Measurements from ENCODE around the gene ZYX. TPM values are rescaled to one million over a fixed set of nuclear protein-coding genes. Genes with fewer than 3 reads are reported as not detected.
"Not testable (repeated sequence)": the region's sequence is repeated elsewhere in the genome, so short reads cannot be mapped to it uniquely, and the experiment has no call there.

Gene ZYX
- total RNA-seq, 6 donors from 2014 or later, result 44.6 to 345 (median 222) TPM

DNA sequence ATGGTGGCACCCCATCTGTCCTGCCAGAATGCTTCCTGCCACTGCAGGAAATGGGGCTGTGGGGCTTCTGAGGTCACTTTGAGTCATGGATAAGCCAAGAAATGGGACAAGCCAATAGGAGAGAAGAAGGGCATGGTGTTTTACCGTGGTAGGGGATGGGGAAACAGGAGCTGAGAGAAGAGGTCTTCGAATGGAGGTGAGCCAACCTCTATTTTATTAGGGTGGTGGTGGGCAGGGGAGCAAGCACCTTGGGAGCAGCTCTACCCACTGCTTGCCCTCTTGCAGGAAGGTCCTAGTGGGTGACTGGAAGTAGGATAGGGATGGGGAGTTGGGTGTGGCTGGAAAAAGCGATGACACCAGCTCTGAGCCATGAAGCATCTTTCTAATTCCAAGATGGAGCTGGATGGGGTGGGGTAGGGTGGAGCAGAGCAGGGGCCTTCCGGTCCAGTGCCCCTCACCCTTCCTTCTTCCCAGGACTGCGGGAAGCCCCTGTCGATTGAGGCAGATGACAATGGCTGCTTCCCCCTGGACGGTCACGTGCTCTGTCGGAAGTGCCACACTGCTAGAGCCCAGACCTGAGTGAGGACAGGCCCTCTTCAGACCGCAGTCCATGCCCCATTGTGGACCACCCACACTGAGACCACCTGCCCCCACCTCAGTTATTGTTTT, 9.1 kb downstream of the ZYX start:
- TF ChIP-seq, protein P1, sequence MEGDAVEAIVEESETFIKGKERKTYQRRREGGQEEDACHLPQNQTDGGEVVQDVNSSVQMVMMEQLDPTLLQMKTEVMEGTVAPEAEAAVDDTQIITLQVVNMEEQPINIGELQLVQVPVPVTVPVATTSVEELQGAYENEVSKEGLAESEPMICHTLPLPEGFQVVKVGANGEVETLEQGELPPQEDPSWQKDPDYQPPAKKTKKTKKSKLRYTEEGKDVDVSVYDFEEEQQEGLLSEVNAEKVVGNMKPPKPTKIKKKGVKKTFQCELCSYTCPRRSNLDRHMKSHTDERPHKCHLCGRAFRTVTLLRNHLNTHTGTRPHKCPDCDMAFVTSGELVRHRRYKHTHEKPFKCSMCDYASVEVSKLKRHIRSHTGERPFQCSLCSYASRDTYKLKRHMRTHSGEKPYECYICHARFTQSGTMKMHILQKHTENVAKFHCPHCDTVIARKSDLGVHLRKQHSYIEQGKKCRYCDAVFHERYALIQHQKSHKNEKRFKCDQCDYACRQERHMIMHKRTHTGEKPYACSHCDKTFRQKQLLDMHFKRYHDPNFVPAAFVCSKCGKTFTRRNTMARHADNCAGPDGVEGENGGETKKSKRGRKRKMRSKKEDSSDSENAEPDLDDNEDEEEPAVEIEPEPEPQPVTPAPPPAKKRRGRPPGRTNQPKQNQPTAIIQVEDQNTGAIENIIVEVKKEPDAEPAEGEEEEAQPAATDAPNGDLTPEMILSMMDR (IDR thresholded peaks at IDR 0.05), result no peak
- no peak for TF ChIP-seq EP300 (IDR thresholded peaks at IDR 0.05)
- no peak for TF ChIP-seq POLR2A (IDR thresholded peaks at IDR 0.05)
- TF ChIP-seq POLR2AphosphoS5 (IDR thresholded peaks at IDR 0.05), result no peak
- Histone ChIP-seq H3K27me3 (no peaks in the 10 kb centered on the region), H3K4me1 (peaks cover 53 to 96% (median 70%) of the 10 kb centered on the region in 4 donors), H3K9me3 (no peaks in the 10 kb centered on the region), H3K36me3 (peaks cover 25 to 67% (median 52%) of the 10 kb centered on the region in 4 donors), H3K27ac (peak overlapping the region; percentile 7 to 74 (median 38)), H3K4me3 (no peak overlapping the region)
- no peak for DNase-seq
- 87 to 93% methylated on average over 10 of the region's 10 CpGs for WGBS, 2 donors
- ATAC-seq (ENCODE audit: low FRiP score in 2 of 2), result no peak

DNA sequence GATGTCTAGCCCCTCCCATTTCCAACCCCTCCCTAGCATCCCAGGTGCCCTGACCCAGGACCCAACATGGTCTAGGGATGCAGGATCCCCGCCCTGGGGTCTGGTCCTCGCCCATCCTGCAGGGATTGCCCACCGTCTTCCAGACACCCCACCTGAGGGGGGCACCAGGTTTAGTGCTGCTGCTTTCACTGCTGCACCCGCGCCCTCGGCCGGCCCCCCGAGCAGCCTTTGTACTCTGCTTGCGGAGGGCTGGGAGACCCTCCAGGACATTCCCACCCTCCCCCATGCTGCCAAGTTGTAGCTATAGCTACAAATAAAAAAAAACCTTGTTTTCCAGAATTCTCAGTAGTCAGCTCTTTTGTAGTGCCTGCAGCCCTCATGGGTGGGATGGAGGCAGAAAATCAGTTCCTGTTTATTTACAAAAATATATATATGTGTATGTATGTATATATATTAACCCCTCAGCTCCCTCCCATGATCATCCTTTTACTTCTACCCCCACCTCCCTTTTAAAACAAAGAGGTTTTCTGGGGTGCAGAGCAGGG, 9.7 kb downstream of the ZYX start:
- ATAC-seq (ENCODE audit: low FRiP score in 2 of 2) (no peak), DNase-seq (no peak)
- no peak overlapping the region for H3K4me3 ChIP-seq
- peaks cover 25 to 67% (median 52%) of the 10 kb centered on the region in 4 donors for H3K36me3 ChIP-seq
- H3K9me3 ChIP-seq, result no peaks in the 10 kb centered on the region
- WGBS, 2 donors, result 71 to 89% methylated on average over 9 of the region's 9 CpGs
- no peaks in the 10 kb centered on the region for H3K27me3 ChIP-seq
- TF ChIP-seq, protein P1 (IDR thresholded peaks at IDR 0.05), result no peak
- TF ChIP-seq POLR2A (IDR thresholded peaks at IDR 0.05), result no peak
- TF ChIP-seq EP300 (IDR thresholded peaks at IDR 0.05), result no peak
- no peak for TF ChIP-seq POLR2AphosphoS5 (IDR thresholded peaks at IDR 0.05)
- peaks cover 58 to 96% (median 71%) of the 10 kb centered on the region in 4 donors for H3K4me1 ChIP-seq
- peak overlapping the region; percentile 12 to 81 (median 68) for H3K27ac ChIP-seq

DNA sequence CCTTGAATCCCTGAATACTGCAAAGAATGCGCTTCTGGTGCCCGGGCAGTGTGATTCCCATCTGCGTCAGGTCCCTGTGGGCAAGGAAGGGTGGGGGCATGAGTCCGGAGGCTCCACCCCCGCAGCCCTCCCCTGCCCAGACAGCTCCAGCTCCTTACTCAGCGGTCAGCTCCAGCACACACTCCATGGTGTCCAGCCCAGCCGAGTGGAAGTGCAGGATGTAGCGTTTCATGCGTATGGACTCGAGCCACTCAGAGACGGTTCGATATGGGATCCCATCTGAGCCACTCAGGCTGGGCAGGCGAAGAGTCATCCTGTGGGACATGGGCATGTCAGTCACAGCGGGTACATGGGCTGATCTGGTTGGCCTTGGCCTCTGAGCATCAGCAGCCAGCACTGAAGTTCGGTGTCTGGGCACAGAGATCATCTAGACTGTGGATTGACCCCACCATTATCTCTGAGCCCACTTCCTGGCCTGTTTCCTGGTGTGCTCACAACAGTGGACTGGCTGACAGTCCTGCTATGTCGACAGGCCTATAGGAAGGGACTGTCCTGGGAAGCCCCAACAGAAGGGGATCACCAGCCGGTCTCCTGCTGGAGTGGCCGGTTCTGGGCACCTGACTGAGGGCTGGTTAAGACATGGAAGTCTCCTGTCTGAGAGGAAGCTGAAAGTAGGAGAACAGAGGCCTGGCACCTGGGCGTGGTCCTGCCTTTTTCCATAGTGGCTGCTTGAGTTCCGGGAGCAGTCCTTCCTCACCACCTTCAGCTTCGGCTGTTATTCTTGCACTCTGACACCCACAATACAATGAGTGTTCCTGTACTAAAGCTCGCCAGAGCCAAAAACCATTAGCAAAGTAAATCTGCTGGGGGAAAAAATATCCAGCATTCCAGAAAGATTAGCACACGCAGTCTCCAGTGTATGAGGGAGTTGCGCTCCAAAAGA, 10.6 kb downstream of the ZYX start:
- DNase-seq (peak in 1 of 2 donors; percentile 81), ATAC-seq (ENCODE audit: low FRiP score in 2 of 2) (peak; percentile 54 to 82)
- H3K36me3 ChIP-seq, result peaks cover 25 to 66% (median 52%) of the 10 kb centered on the region in 4 donors
- WGBS, 2 donors, result 62 to 71% methylated on average over 18 to 24 of the region's 24 CpGs
- no peak overlapping the region for H3K4me3 ChIP-seq
- TF ChIP-seq, protein P1 (IDR thresholded peaks at IDR 0.05), result no peak
- TF ChIP-seq POLR2A (IDR thresholded peaks at IDR 0.05) (no peak), POLR2AphosphoS5 (IDR thresholded peaks at IDR 0.05) (peak; percentile 36 to 60), EP300 (IDR thresholded peaks at IDR 0.05) (no peak)
- peaks cover 55 to 95% (median 68%) of the 10 kb centered on the region in 4 donors for H3K4me1 ChIP-seq
- H3K27me3 ChIP-seq, result no peaks in the 10 kb centered on the region
- H3K9me3 ChIP-seq, result no peaks in the 10 kb centered on the region
- H3K27ac ChIP-seq, result peak overlapping the region; percentile 63 to 81 (median 74)

DNA sequence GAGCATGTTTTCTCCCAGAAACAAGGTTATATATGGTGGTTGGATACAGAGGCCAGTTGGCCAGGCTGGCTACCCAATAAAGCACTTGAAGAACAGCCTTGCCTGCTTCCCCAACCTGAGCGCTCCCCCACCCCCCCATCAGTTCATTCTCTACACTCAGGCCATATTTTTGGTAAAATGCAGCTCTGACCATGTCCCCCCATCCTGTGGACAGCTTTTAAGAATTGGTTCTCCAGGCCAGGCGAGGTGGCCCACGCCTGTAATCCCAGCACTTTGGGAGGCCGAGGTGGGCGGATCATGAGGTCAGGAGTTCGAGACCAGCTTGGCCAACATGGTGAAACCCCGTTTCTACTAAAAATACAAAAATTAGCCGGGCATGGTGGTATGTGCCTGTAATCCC, 11.3 kb downstream of the ZYX start:
- not testable (repeated sequence) for H3K9me3 ChIP-seq; H3K27me3 ChIP-seq; ATAC-seq (ENCODE audit: low FRiP score in 2 of 2); H3K4me3 ChIP-seq; DNase-seq
- H3K27ac ChIP-seq, result peak overlapping the region; percentile 63 to 81 (median 74)
- H3K36me3 ChIP-seq, result peaks cover 25 to 59% (median 45%) of the 10 kb centered on the region in 4 donors
- peaks cover 50 to 88% (median 63%) of the 10 kb centered on the region in 4 donors for H3K4me1 ChIP-seq
- WGBS, 2 donors, result 77 to 80% methylated on average over 2 to 8 of the region's 8 CpGs

DNA sequence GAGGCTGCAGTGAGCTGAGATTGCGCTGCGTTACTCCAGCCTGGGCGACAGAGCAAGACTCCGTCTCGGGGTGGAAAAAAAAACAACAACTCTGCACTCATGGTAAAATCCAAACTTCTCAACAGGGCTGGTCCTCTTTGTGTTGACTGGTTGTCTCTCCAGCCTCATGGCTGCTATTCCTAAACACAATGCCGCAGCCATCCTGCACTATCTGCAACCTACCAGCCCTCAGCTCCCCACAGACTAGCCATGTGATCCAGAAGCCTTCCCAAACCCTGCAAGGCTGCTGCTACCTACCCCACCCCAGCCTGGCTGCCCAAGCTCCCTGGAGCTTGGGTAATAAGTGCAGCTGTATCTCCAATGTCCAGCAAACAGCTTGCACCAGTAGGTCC, 11.7 kb downstream of the ZYX start:
- ATAC-seq (ENCODE audit: low FRiP score in 2 of 2), result no peak
- Histone ChIP-seq H3K27ac (peak overlapping the region in 3 of 4 donors; percentile 63 to 81 (median 74)), H3K4me1 (peaks cover 47 to 84% (median 61%) of the 10 kb centered on the region in 4 donors), H3K9me3 (no peaks in the 10 kb centered on the region), H3K36me3 (peaks cover 25 to 59% (median 41%) of the 10 kb centered on the region in 4 donors), H3K27me3 (no peaks in the 10 kb centered on the region), H3K4me3 (no peak overlapping the region)
- no peak for DNase-seq
- WGBS, 2 donors, result 93 to 100% methylated on average over 5 to 6 of the region's 6 CpGs
- TF ChIP-seq, protein P1 (IDR thresholded peaks at IDR 0.05), result no peak
